ENCODE data around the gene DHRS13. TPM values are rescaled to one million over a fixed set of nuclear protein-coding genes. Genes with fewer than 3 reads are reported as not detected.

The DHRS13 gene
- total RNA-seq, 2 experiments from 2014 or later: 28.4 to 29.2 TPM

- TF ChIP-seq CTCF (conservative IDR thresholded peaks at IDR 0.05; ENCODE audit: low read length): no peak
- no peak for TF ChIP-seq EZH2phosphoT487 (IDR thresholded peaks at IDR 0.05; ENCODE audit: borderline replicate concordance, low read depth, low read length)
- no TSS peak for BruUV-seq (replicated peaks)
- CTCF ChIA-PET (ENCODE audit: unreplicated experiment): interaction anchor here (0.6 kb wide), 1 partner anchor 22 kb away, joined by 3 read pairs; no protein-coding TSS in a partner anchor
- POLR2A ChIA-PET: interaction anchor here (0.6 to 0.9 kb wide), 4 partner anchors 19 to 53 kb away, joined by 3 to 4 read pairs (median 4); no protein-coding TSS in a partner anchor
- Histone ChIP-seq H3K27ac (ENCODE audit: low read depth, low read length, poor library complexity, severe bottlenecking) (no peak overlapping the region), H3K79me2 (ENCODE audit: insufficient read depth, low read depth, low read length) (no peaks in the 10 kb centered on the region), H4K20me1 (ENCODE audit: insufficient read depth, low read length) (no peaks in the 10 kb centered on the region), H3K4me3 (ENCODE audit: low read depth, low read length, poor library complexity, severe bottlenecking) (no peak overlapping the region), H3K4me1 (ENCODE audit: insufficient read depth, low read length, poor library complexity, severe bottlenecking) (no peaks in the 10 kb centered on the region), H3K9me2 (ENCODE audit: insufficient read depth, low read length) (no peaks in the 10 kb centered on the region), H3K9me3 (ENCODE audit: low read length) (no peaks in the 10 kb centered on the region), H3K36me3 (ENCODE audit: insufficient read depth, low read length) (peaks cover 98% of the 10 kb centered on the region), H3K4me2 (ENCODE audit: low read length) (no peak overlapping the region), H2AFZ (ENCODE audit: low read length) (no peak overlapping the region)
- DNase-seq (ENCODE audit: low spot score): no peak
- intact Hi-C loops (cut with micrococcal nuclease; ENCODE audit: unreplicated experiment): no loop called here
These were observed 7.7 kb upstream of the DHRS13 start for GRCh38 chr17:28910534-28910933.

GRCh38 chr17:28908640-28909167 lies 5.8 kb upstream of the DHRS13 start:
- CTCF ChIA-PET (ENCODE audit: unreplicated experiment): interaction anchor here (0.8 to 1.0 kb wide), 2 partner anchors 145 kb away, joined by 3 read pairs; no protein-coding TSS in a partner anchor
- Histone ChIP-seq H3K27ac (ENCODE audit: low read depth, low read length, poor library complexity, severe bottlenecking) (no peak overlapping the region), H3K4me1 (ENCODE audit: insufficient read depth, low read length, poor library complexity, severe bottlenecking) (no peaks in the 10 kb centered on the region), H3K9me3 (ENCODE audit: low read length) (no peaks in the 10 kb centered on the region), H3K36me3 (ENCODE audit: insufficient read depth, low read length) (peaks cover 80% of the 10 kb centered on the region), H2AFZ (ENCODE audit: low read length) (no peak overlapping the region), H3K79me2 (ENCODE audit: insufficient read depth, low read depth, low read length) (no peaks in the 10 kb centered on the region), H3K4me2 (ENCODE audit: low read length) (no peak overlapping the region), H4K20me1 (ENCODE audit: insufficient read depth, low read length) (no peaks in the 10 kb centered on the region), H3K9me2 (ENCODE audit: insufficient read depth, low read length) (no peaks in the 10 kb centered on the region), H3K4me3 (ENCODE audit: low read depth, low read length, poor library complexity, severe bottlenecking) (no peak overlapping the region)
- DNase-seq (ENCODE audit: low spot score): no peak
- POLR2A ChIA-PET: interaction anchor here (0.5 to 1.6 kb wide), 2 partner anchors 41 to 82 kb away, joined by 3 to 5 read pairs; no protein-coding TSS in a partner anchor
- no peak for TF ChIP-seq EZH2phosphoT487 (IDR thresholded peaks at IDR 0.05; ENCODE audit: borderline replicate concordance, low read depth, low read length)
- BruUV-seq (replicated peaks): no TSS peak
- intact Hi-C loops (cut with micrococcal nuclease; ENCODE audit: unreplicated experiment): no loop called here

- Histone ChIP-seq H3K36me3 (ENCODE audit: insufficient read depth, low read length) (peaks cover 72% of the 10 kb centered on the region), H3K4me2 (ENCODE audit: low read length) (no peak overlapping the region), H4K20me1 (ENCODE audit: insufficient read depth, low read length) (no peaks in the 10 kb centered on the region), H2AFZ (ENCODE audit: low read length) (no peak overlapping the region), H3K4me1 (ENCODE audit: insufficient read depth, low read length, poor library complexity, severe bottlenecking) (peaks cover 3% of the 10 kb centered on the region), H3K9me2 (ENCODE audit: insufficient read depth, low read length) (no peaks in the 10 kb centered on the region), H3K79me2 (ENCODE audit: insufficient read depth, low read depth, low read length) (no peaks in the 10 kb centered on the region), H3K27ac (ENCODE audit: low read depth, low read length, poor library complexity, severe bottlenecking) (no peak overlapping the region), H3K4me3 (ENCODE audit: low read depth, low read length, poor library complexity, severe bottlenecking) (no peak overlapping the region), H3K9me3 (ENCODE audit: low read length) (no peaks in the 10 kb centered on the region)
- ChIA-PET POLR2A (interaction anchor here (0.6 to 0.9 kb wide), 2 partner anchors 14 to 19 kb away, joined by 3 read pairs; no protein-coding TSS in a partner anchor), CTCF (ENCODE audit: unreplicated experiment) (interaction anchor here (0.8 kb wide), 1 partner anchor 144 kb away, joined by 3 read pairs; no protein-coding TSS in a partner anchor)
- intact Hi-C loops (cut with micrococcal nuclease; ENCODE audit: unreplicated experiment): no loop called here
- no TSS peak for BruUV-seq (replicated peaks)
- TF ChIP-seq CTCF (conservative IDR thresholded peaks at IDR 0.05; ENCODE audit: low read length) (no peak), EZH2phosphoT487 (IDR thresholded peaks at IDR 0.05; ENCODE audit: borderline replicate concordance, low read depth, low read length) (no peak)
- no peak for DNase-seq (ENCODE audit: low spot score)
These were observed 5.0 kb upstream of the DHRS13 start for GRCh38 chr17:28907709-28908475.
